GM18499 (cell line): ENCODE measurements around the gene PASD1.
"Not testable (repeated sequence)": the region's sequence is repeated elsewhere in the genome, so short reads cannot be mapped to it uniquely, and the experiment has no call there.

Experiments used
- ATAC-seq: cut with Tn5 transposase; IDR thresholded peaks from one replicate; pipeline ENCODE4 v1.9.1; 2021; ENCODE audit warnings: moderate number of reproducible peaks; ENCODE audit not compliant: insufficient read depth, unreplicated experiment

Gene PASD1, protein sequence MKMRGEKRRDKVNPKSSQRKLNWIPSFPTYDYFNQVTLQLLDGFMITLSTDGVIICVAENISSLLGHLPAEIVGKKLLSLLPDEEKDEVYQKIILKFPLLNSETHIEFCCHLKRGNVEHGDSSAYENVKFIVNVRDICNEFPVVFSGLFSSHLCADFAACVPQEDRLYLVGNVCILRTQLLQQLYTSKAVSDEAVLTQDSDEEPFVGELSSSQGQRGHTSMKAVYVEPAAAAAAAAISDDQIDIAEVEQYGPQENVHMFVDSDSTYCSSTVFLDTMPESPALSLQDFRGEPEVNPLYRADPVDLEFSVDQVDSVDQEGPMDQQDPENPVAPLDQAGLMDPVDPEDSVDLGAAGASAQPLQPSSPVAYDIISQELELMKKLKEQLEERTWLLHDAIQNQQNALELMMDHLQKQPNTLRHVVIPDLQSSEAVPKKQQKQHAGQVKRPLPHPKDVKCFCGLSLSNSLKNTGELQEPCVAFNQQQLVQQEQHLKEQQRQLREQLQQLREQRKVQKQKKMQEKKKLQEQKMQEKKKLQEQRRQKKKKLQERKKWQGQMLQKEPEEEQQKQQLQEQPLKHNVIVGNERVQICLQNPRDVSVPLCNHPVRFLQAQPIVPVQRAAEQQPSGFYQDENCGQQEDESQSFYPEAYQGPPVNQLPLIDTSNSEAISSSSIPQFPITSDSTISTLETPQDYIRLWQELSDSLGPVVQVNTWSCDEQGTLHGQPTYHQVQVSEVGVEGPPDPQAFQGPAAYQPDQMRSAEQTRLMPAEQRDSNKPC

GRCh38 chrX:151563449-151563848, at the start of gene PASD1:
Gene PASD1 (plus strand): TSS chrX:151563675. CDS start chrX:151601554, 37,879 bp downstream.
- no peak for ATAC-seq

GRCh38 chrX:151515237-151515636, 48.2 kb upstream of the PASD1 start:
- no peak for ATAC-seq

DNA sequence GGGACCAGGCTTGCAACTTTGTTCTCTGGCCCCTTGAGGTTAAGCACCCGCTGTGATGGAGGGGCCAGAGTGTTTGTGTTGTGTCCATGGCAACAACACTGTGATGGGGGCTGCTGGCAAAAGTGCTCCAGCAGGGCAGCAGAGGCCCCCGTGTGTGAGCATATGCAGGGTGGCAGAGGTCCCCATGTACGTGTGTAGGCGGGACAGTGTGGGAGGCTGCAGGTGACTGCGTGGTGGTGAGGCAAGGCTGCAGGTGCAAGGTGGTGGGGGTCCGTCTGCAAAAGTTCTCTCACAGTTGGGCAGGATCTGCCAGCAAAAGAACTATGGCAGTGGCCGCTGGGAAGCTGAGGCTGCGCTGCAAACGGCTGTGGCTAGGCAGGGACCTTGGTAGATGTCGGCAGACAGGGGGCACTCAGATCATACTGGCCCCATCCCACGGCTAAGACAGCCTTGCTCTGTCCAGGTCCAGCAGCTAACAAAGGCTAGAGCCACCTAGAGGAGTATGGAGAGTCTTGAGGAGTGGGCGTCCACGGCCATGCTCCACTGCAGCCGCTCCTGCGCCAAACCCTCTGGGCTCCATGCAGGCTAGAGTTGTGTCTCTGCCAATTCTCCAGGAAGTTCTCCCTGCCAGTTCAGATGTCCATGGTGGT, 46.8 kb upstream of the PASD1 start:
- no peak for ATAC-seq

- ATAC-seq: no peak
Observed at GRCh38 chrX:151517421-151517820, 46.1 kb upstream of the PASD1 start.

DNA sequence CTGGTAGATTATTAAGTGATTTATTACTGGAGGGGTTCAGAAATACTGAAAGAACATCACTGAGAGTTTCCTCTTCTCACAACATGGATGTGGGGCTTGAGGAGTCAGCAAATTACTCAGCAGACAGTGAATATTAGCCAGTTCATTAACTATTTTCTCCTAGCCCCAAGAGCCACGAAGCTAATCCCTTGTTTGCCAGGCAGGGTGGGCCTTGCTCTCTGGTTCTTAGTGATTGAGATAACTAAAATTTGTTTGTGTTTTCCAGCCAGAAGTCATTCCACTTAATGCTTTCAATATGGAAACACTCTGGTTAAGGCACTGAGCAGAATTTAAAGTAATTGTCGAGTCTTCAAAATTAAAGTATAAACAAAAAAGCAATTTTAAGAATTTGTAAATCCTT, 40.1 kb upstream of the PASD1 start:
- no peak for ATAC-seq

DNA sequence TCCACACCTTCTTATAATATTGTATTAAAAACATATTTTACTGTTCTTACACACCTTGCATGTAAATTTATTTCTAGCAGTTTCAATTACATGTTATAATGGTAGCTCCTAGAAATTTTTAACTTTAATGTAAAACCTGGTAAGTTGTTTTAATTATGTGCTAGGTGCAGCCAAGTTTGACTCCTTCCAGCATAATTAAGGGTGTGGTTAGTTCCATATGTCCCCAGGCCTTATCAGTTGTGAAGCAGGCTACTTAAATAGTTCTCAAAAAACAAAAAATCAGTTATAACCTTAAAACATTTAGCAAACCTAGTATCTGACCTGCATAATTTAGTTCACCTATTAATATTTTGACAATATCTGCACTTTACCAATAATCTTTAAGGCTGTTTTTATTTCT, 26.9 kb upstream of the PASD1 start:
- no peak for ATAC-seq

DNA sequence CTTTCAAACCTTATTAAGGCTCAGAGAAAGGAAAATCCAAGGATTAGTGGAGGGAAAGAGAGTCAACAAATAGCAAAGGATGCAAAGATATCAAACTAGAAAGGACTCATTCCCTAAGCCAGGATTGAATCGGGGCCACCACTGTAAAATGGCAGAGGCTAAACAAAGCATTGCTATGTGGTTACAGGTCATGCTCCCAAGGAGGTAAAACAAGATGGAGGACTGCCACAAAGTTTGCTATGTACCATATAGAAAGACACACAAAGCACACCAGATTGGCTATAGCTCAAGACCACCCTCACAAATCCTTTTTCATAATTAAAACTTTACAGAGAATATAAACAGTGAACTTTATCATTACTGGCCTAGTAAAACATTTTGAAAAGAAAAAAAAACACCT, 25.9 kb upstream of the PASD1 start:
- ATAC-seq: no peak

DNA sequence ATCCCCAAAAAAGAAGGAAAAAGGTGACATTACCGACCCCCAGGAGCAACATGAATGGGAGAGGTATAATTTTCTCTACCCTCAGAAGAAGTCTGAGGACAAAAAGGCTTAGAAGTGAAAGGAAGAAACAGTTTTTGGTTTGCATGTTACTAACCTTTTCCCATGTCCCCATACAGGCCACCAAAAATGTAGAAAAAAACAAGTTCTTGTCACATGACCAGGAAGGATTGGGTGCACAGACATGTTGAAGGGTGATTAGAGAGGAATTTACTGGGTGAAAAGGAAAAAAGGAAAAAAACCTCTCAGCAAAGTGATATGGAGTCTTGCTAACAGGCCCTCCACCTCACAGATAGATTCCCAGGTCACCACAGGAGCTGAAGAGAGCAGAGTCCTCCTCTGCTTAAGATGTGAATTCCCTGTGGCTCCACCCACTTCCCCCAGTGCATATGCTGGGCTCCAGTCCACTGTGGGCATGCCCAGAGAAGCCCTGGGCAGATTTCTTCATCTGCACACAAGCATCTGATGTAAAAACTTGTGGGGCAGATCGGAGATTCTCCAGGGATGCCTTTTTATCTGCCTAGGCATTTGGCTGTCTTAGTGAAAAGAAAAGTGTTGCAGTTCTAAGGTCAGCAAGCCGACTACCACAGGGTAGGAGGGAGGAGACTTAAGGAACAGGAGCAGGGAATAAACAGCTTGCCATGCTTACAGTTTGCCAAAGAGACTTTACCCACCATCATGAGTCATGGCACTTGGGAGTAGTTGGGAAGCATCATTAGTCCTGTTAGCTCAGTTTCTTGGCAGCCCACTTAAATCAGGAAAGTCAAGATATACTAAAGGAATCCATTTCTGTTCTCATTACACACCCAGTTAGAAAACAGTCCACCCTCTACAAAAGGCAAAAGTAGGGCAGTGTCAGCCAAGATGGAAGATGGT, 25.0 kb upstream of the PASD1 start:
- no peak for ATAC-seq

- ATAC-seq: no peak
Observed at GRCh38 chrX:151543706-151544105, 19.8 kb upstream of the PASD1 start.

- ATAC-seq: not testable (repeated sequence)
Observed at GRCh38 chrX:151546226-151546625, 17.2 kb upstream of the PASD1 start.

DNA sequence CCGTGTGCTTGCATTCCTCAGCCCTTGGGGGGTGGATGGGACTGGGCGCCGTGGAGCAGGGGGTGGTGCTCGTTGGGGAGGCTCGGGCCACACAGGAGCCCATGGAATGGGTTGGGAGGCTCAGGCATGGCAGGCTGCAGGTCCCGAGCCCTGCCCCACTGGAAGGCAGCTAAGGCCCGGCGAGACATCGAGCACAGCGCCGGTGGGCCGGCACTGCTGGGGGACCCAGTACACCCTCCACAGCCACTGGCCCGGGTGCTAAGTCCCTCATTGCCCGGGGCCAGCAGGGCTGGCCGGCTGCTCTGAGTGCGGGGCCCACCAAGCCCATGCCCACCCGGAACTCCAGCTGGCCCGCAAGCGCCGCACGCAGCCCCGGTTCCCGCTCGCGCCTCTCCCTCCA, 12.3 kb upstream of the PASD1 start:
- ATAC-seq: not testable (repeated sequence)

DNA sequence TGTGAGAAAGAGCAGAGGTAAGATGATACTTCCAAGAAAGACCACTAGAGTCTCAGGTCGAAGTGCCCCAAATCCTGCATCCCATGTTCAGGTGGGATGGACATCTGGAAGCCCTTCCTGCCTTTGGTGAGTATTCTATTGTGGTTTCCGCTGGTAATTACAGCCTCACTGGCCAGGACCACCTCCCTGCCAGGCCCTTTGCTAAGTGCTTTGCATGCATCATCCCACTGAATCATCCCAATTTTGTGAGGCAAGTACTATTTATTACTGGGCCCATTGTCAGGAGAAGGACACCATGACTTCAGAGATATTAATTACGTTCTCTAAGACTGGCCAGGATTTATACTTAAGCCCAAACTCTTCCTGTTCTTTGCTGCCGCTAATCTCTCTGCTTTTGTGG, 10.7 kb upstream of the PASD1 start:
- ATAC-seq: no peak

DNA sequence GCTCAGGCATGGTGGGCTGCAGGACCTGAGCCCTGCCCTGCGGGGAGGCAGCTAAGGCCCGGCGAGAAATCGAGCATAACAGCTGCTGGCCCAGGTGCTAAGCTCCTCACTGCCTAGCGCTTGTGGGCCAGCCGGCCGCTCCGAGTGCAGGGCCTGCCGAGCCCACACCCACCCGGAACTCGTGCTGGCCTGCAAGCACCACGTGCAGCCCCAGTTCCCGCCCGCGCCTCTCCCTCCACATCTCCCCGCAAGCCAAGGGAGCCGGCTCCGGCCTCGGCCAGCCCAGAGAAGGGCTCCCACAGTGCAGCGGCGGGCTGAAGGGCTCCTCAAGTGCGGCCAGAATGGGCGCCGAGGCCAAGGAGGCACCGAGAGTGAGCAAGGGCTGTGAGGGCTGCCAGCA, 8.2 kb upstream of the PASD1 start:
- not testable (repeated sequence) for ATAC-seq

DNA sequence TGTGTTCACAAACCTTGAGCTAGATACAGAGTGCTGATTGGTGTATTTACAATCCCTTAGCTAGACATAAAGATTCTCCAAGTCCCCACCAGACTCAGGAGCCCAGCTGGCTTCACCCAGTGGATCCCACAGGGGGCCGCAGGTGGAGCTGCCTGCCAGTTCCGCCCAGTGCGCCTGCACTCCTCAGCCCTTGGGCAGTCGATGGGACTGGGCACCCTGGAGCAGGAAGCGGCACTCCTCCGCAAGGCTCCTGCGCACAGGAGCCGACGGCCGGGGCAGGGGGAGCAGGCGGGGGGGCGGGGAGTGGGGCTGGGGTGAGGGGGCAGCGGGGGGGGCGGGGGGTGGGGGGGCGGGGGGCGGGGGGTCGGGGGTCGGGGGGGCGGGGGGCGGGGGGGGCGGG, 990 bp upstream of the PASD1 start:
- ATAC-seq: not testable (repeated sequence)

GRCh38 chrX:151563003-151563402, 472 bp upstream of the PASD1 start:
- ATAC-seq: not testable (repeated sequence)

DNA sequence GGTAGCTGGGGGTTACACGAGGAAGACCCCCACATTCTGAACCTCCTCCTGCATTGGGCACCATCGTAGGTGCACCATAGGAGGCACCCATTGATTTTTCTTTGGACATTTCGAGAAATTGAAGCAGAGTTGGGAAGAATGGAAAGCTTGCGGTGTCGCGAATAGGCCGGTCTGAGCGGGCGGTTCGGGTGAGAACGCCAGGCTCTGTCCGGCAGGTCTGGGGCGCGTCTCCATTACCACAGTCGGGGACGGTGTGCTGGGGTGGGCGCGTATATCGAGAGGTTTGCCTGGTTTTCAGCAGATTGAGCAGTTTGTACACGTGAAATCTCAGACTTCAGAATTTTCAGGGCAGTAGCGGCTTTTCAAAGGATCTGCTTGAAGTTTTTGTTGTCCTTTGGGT, 560 bp downstream of the PASD1 start:
- no peak for ATAC-seq

DNA sequence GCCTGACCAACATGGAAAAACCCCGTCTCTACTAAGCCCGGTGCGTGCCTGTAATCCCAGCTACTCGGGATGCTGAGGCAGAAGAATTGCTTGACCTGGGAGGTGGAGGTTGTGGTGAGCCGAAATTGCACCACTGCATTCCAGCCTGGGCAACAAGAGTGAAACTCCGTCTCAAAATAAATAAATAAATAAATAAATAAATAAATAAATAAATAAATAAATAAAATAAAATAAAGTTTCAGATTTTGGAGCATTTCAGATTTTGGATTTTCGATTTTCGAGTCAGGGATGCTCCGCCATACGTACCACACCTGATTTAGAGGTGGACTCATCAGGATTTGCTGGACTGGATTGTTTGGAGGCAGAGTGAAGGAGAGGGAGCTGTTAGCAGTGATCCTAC, 3.4 kb downstream of the PASD1 start:
- ATAC-seq: not testable (repeated sequence)

GRCh38 chrX:151570561-151570960, 7.1 kb downstream of the PASD1 start:
- ATAC-seq: no peak

- not testable (repeated sequence) for ATAC-seq
Observed at GRCh38 chrX:151593384-151593783, 29.9 kb downstream of the PASD1 start.

- ATAC-seq: no peak
Observed at GRCh38 chrX:151596282-151596681, 32.8 kb downstream of the PASD1 start.
